ENCODE results near the gene TEKT2. TPM values are rescaled to one million over a fixed set of nuclear protein-coding genes. Genes with fewer than 3 reads are reported as not detected.
A peak's percentile ranks its signal among the peaks of the same experiment; 100 is the strongest.

TEKT2 gene
- total RNA-seq, 2 donors from 2014 or later: not detected

DNA sequence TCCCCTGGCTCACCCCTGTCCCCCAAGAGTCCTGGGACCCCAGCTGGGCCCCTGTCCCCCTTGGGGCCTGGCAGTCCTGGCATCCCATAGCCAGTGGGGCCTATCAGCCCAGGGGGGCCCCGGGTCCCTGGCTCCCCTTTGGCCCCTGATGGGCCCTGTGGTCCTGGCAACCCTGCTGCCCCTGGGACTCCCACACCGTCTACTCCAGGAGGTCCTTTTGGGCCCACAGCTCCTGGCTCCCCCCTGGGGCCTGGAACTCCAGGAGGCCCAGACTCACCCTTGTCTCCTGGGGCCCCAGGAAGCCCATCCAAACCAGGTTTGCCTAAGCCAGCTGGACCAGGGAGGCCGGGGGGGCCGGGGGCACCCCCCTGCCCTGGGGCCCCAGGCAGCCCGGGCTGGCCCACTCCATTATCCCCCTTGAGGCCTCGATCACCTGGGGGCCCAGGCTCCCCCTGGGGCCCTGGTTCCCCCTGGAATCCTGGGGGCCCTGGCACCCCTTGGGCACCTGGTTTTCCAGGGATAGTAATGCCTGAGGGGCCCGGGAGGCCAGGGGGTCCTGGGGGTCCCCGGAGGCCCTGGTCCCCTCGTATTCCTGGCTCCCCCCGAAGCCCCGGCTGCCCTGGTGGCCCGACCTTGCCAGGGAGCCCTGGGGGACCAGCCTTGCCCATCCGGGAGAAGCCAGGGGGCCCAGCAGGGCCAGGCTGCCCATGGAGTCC is 14.9 kb downstream of the TEKT2 start:
- intact Hi-C loops (cut with DNase I): loop anchor here (5.0 to 10.0 kb wide), 6 partner anchors 46 to 1974 kb away; partner anchors contain the start of gene TRAPPC3 (in 1 of the 2)
- no peak for DNase-seq (ENCODE audit: low spot score)

GRCh38 chr1:36099681-36100341 is 15.9 kb downstream of the TEKT2 start:
- intact Hi-C loops (cut with DNase I): loop anchor here (2.0 to 10.0 kb wide), 9 partner anchors 35 to 1975 kb away; partner anchors contain the start of gene TRAPPC3 (in 1 of the 2)
- peak; percentile 92 for DNase-seq (ENCODE audit: low spot score)

GRCh38 chr1:36100376-36100775 is 16.5 kb downstream of the TEKT2 start:
- intact Hi-C loops (cut with DNase I): loop anchor here (2.0 kb wide), 3 partner anchors 34 to 186 kb away; no protein-coding TSS in a partner anchor
- DNase-seq (ENCODE audit: low spot score): no peak

DNA sequence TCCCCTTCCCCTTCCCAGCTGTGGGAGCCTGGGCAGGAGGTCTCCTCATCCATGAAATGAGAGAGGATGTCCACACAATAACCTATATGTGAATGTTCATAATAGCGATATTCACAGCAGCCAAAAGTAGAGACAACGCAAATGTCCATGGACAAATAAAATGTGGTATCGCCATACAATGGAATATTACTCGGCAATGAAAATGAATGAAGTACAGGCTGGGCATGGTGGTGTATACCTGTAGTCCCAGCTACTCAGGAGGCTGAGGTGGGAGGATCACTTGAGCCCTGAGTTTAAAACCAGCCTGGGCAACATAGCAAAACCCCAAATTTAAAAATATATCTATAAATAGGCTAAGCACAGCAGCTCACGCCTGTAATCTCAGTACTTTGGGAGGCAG is 17.7 kb downstream of the TEKT2 start:
- intact Hi-C loops (cut with DNase I): loop anchor here (2.0 kb wide), 3 partner anchors 33 to 185 kb away; no protein-coding TSS in a partner anchor
- no peak for DNase-seq (ENCODE audit: low spot score)

DNA sequence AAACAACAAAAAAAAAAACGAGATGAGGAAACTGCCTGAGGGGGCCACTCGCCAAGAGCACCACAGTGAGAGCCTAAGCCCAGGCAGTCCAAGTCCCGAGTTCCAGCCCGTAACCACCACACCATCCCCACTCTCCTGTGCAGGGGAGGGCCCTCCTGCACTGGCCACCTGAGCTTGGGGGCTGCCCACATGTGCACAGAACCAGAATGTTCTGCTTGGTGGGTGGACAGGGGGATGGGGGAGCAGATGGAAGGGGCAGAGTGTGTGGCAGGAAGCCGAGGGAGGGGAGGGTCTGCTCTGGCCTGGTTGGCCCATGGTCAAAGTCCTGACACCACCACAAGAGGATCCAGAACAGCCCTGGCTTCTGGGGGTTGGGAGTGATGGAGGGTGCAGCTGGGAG is 22.4 kb downstream of the TEKT2 start:
- intact Hi-C loops (cut with DNase I): no loop called here
- no peak for DNase-seq (ENCODE audit: low spot score)

DNA sequence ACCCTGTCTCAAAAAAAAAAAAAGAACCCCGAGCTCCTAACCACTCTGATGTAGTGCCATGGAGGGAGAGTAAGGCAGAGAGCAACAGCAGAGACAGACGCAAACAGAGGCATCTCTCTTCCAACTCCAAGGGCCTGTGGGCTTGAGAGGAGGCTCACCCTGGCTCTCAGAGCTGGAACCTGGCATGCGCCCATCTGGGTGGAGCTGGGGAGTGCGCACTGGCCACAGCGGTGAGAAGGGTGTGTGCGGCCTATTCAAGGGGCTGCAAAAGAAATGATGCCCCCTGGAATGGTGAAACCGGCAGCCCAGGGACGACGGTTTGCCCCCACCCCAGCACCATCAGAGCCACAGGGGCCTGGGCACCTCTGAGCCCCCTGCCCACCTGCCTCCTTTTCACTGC is 23.5 kb downstream of the TEKT2 start:
- intact Hi-C loops (cut with DNase I): no loop called here
- DNase-seq (ENCODE audit: low spot score): no peak

DNA sequence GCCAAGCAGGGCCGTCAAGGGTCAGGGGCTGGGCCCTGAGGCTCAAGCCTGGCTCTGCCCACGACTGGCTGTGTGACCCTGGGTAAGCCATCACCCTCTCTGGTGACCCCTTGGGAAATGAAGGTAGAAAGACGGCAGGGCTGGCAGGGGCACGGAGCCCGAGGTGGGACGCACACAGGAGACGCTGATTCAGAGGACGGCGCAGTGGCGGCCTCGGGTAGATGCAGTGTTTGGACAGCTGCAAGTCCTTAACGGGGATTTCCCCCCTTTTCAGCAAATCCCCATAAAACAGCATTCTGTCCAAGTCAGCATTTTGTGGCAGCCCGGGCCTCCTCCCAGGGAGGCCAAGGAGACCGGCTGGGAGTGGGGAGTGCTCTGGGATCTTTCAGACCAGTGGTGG is 24.4 kb downstream of the TEKT2 start:
- no peak for DNase-seq (ENCODE audit: low spot score)
- intact Hi-C loops (cut with DNase I): no loop called here

DNA sequence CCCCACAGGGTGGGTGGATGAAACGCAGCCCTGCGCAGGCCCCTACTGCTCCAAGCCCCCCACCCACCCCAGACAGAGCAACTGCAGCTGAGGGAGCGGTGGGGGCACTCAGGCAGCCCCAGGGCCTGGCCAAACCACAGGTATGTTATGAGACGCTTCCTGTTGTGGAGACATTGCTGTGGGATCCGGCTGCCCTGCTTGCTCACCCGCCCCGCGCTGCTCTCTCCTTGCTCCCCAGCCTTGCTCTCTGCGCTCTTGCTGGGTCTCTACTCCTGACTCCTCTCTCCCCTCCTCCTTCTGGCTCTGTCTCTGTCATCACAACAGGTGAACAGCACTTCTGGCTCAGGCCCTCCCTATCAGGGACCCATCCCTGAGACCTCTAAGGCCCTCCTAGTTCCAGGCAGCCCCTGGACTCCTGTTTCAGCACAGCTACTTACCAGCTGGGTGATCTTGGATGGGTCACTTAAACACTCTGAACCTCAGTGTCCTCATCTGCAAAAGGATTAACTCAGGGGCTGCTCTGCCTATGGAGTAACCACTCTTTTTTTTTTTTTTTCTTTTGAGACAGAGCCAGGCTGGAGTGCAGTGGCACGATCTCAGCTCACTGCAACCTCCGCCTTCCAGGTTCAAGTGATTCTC is 25.3 kb downstream of the TEKT2 start:
- intact Hi-C loops (cut with DNase I): no loop called here
- DNase-seq (ENCODE audit: low spot score): no peak

DNA sequence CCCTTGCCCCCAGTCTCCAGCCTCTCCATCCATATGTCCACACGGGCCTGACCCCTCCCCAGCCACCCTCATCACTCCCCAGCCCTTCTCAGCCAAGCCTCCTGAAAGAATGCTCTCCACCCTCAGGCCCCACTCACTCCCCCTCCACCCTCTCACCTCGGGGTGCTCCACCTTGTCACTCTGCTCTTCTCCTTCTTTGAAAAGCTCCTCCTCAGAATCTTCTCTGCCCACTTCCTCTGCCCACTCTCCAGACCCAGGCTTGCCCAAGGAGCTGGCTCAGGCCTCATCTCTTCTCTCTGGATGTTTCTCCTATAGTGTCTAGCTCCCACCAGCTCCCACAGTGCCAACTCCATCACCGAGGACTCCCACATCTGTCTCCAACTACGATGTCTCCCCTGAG is 27.3 kb downstream of the TEKT2 start:
- no peak for DNase-seq (ENCODE audit: low spot score)
- intact Hi-C loops (cut with DNase I): no loop called here

DNA sequence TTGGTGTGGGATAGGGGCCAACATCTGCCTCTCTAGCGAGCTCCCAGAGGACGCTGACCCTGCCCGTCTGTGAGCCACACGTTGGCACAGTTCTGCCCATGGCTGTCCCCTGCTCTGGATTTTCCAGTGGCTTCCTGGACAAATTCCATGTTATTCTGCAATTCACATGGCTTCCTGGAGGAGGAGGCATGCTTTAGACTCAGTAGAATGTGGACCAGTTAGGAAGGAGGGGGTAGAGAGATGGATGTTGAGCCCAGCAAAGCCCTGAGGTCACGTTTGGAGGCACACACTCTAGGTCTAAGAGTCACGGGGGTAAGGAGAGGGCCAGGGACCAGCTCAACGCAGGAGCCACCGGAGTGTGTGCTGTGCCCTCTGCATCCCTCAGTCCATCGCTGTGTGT is 28.9 kb downstream of the TEKT2 start:
- DNase-seq (ENCODE audit: low spot score): no peak
- intact Hi-C loops (cut with DNase I): no loop called here

DNA sequence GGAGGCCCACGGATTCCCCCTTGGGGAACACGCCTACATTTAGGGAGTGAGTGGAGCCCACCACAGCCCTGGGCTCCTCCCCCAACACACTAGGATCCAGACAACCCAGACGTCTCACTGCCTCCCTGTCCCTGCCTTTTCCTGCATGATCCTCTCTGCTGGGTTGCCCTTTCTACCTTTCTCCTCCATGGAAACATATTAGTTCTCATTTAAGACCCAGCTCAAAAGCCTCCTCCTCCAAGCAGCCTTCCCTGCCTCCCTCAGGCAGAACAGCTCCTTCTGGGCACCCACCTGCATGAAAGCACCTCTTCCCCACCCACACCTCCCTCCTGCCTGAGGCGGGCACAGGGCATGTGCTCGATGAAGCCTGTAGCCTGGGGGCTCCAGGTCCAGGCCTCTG is 30.5 kb downstream of the TEKT2 start:
- intact Hi-C loops (cut with DNase I): no loop called here
- DNase-seq (ENCODE audit: low spot score): no peak

DNA sequence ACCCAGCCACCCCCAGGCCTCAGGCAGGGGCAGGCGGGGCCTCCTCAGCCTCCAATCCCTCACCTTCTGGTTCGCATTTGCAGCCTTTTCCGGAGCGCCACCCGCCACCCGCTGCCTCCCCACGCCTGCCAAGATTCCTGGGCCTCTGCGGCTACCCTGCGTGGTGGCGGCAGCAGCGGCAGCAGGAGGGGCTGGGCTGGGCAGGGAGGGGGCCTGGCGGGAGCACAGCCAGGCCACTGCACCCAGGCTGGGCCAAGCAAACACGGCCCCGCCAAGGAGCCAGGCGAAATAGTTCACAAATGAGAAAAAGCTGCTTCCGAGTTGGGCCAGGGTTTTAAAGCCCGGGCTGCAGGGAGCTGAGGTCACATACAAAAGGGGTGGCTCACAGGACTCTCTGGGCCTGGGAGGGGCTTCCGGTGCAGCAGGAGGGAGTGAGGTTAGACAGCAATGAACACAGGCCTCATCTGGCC is 31.3 kb downstream of the TEKT2 start:
- no peak for DNase-seq (ENCODE audit: low spot score)

GRCh38 chr1:36115931-36116330 is 32.0 kb downstream of the TEKT2 start:
- intact Hi-C loops (cut with DNase I): no loop called here
- no peak for DNase-seq (ENCODE audit: low spot score)

More for the DNA sequence above, 31.3 kb downstream of the TEKT2 start:
- intact Hi-C loops (cut with DNase I): no loop called here

DNA sequence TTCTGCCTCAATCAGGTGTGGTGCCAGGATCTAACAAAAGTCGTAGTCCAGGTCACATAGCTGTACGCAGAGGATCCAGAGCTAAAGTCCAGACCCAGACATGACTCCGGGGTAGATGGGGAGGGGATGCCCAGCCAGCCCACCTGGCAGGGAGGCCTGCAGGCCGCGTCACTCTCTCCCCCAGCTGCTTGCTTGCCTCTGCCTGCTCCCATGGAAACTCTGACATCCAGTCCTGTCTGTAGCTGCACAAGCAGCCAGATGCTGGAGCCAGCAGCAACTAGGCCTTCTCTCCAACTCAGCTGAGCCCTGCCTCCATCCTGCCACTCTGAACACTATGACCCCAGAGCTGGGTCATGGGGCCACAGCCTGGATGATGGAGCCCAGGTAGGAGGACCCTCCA is 33.0 kb downstream of the TEKT2 start:
- no peak for DNase-seq (ENCODE audit: low spot score)
- intact Hi-C loops (cut with DNase I): no loop called here

DNA sequence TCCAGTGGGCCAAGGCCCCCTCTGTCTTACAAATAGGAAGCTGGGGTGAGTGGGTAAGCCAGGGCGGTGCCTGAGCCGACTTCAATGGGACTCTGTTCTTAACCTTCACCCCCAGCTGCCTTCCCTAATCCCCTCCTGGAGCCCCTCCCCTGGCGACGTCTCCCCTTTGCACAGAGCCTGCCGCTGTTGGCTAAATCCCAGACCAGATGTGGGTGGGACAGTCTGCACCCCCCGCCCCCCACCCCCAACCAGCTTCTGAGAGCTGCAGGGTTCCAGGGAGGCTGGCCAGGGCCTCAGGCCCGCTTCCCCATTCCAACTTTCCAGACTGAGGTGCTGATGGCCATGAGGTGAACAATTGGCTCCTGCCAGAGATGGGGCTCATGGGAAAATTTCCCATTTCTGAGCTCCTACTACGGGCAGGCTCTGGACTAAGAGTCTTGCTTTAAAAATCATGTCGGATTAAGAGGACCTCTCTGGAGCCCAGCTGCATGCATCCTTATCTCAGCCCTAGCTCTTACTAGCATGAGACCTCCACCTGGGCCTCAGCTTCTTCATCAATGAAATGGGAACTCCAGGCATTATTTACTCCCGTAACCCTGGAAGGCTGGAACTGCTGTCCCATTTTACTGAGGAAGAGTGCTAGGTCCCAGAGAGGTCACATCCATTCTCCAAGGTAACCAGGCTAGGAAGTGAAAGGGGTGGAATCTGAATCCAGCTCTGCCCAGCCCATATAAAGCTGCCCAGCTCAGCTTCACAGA is 34.7 kb downstream of the TEKT2 start:
- no peak for DNase-seq (ENCODE audit: low spot score)
- intact Hi-C loops (cut with DNase I): no loop called here

- DNase-seq (ENCODE audit: low spot score): no peak
- intact Hi-C loops (cut with DNase I): no loop called here
Observed at GRCh38 chr1:36119456-36119855, 35.6 kb downstream of the TEKT2 start.

- intact Hi-C loops (cut with DNase I): no loop called here
- DNase-seq (ENCODE audit: low spot score): no peak
Observed at GRCh38 chr1:36122062-36123030, 38.5 kb downstream of the TEKT2 start.

DNA sequence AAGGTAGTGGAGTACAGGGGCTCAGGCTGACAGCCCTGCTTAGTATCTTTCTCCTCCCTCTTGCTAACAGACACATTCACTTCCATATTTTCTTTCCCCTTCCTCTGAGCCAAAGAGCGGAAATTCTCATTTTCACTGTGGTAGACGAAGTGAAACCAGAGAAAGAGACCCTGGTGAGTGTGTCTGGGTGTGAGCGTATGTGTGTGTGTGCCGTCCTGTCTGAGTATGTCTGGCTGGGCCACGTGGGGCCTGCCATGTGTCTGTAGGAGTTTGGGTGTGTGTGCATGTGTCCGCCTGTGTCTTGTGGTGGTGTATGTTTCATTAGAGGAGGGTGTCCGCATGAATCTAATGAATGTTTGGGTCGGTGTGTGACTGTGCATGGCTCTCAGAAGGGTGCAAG is 39.5 kb downstream of the TEKT2 start:
- DNase-seq (ENCODE audit: low spot score): no peak

More for the DNA sequence above, 39.5 kb downstream of the TEKT2 start:
- intact Hi-C loops (cut with DNase I): no loop called here
